C4-2B (cell line): Measurements from ENCODE around the gene CFAP20DC.
A peak's percentile ranks its signal among the peaks of the same experiment; 100 is the strongest.

ENCODE experiments used
- CTCF ChIP-seq: fragments of 450-650 bp; conservative IDR thresholded peaks from 2 replicates; pipeline ENCODE4 v1.5.1; 2017; ENCODE audit warnings: mild to moderate bottlenecking
- ZFX ChIP-seq: fragments of 450-650 bp; IDR thresholded peaks from 2 replicates; pipeline ENCODE4 v1.6.1; 2017

DNA sequence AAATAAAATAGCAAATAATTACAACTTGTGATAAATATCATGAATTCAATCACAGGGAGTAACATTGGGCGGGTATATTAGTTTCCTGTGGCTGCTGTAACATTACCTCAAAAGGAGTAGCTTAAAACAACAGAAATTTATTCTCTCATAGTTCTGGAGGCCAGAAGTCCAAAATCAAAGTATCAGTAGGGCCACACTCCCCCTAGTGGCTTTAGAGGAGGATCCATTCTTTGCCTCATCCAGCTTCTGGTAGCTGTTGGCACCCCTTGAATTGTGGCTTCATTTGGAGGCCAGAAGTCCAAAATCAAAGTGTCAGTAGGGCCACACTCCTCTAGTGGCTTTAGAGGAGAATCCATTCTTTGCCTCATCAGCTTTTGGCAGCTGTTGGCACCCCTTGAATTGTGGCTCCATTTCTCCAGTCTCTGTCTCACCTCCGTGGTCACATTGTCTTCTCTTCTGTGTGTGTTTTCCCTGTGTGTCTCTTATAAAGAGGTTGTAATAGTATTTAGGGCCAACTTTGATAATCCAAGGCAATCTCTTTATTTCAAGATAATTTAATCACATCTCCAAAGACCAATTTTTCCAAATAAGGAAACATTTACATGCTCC lies 3.1 kb upstream of the CFAP20DC start:
- TF ChIP-seq CTCF = peak; percentile 78
- TF ChIP-seq ZFX = no peak
